HG02588 (cell line): ENCODE measurements around the gene RIMS3.
"Not testable (repeated sequence)": the region's sequence is repeated elsewhere in the genome, so short reads cannot be mapped to it uniquely, and the experiment has no call there.

Experiments
- ATAC-seq: cut with Tn5 transposase; IDR thresholded peaks from one replicate; pipeline ENCODE4 v1.9.1; 2021; ENCODE audit warnings: mild to moderate bottlenecking, moderate library complexity; ENCODE audit not compliant: unreplicated experiment

Gene RIMS3

DNA sequence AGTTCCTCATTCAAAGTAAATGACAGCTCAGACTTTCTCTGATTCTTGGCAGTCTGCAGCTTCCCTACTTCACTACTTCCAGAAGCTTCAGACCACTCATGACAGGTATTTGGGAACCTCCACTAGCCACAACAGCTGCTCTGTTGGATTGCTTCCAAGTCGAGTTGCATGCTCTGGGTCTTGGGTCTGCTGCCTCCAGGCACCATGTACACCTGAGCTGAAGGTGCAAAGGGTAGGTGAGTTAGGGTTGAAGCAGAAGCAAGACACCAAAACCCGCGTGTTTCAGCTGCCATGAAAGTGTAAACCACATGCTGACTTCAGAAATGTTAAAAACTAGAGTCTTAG, 71.3 kb downstream of the RIMS3 start:
- ATAC-seq: no peak

DNA sequence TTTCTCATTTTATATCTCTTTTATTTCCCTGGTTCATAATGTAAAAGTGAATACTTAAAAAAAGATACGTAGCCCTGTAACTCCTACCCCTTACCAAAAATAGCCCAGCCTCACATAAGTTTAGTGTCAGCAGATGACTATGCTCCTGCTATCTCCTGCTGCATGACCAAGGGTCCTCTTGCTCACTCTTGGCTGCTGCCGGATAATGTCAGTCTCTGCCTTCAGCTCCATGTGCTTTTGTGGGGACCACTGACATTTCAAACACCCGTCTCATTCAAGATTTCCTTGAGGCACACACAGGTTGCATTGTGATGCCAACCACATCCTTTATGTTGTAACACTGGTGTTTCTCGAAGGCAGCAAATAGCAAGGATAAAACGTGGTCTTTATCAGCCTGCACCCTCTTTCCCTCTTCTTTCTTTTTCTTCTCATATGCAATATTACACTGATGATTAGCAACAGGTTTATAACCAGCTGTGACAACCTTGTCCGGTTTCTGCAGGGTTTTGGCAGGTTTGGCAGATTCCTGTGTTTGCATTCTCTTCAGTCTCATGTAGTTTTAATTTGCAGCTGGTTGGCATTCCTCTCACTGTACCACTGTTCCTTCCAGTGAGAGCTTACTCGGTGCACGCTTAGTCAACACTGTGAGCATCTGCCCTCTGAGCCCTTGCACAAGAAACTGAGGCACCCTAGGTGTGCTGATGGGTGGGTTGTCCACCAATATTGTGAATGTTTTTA, 71.9 kb downstream of the RIMS3 start:
- ATAC-seq: no peak

DNA sequence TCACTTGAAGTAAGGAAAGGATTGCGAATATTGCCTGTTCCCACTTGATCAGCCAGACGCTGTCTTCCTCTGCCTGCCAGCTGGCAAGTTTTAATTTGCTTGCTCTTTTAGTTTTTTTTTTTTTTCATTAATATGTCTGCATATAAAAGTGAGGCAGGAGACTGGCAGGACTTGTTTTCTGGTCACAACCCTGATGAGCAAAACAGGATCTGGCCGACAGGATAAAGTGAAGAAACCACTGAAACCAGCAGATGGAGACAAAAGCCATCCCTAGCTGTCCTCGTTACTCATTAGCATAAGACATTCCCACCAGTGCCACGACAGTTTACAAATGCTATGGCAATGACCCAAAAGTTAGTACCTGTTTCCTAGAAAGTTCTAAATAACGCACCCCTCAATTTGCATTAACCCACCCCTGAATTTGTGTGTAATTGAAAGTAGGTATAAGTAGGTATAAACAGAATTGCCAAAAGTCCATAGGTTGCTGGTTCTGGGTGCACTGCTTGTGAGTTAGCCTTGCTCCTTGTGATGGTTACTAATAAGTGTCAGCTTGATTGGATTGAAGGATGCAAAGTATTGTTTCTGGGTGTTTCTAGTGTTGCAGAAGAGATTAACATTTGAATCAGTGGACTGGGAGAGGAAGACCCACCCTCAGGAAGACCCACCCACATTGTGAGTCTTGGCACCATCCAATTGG, 73.2 kb downstream of the RIMS3 start:
- ATAC-seq: no peak

DNA sequence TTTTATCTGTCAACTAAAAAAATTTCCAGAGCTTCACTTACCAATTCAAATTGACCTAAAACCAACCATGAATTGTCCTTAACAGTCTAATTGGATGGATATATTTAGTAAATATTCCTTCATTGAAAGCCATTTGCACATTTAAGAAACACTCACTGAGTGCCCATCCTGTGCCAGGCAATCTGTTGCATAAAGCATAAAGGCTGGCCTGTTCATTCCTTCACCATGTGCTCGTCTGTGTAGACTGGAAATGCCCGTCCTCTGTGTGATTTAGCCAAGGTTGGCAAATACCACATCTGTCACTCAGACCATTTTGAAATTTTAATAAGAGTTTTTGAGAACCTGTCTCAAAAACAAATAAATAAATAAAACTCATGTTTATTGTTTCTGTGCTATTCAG, 76.9 kb downstream of the RIMS3 start:
- no peak for ATAC-seq

DNA sequence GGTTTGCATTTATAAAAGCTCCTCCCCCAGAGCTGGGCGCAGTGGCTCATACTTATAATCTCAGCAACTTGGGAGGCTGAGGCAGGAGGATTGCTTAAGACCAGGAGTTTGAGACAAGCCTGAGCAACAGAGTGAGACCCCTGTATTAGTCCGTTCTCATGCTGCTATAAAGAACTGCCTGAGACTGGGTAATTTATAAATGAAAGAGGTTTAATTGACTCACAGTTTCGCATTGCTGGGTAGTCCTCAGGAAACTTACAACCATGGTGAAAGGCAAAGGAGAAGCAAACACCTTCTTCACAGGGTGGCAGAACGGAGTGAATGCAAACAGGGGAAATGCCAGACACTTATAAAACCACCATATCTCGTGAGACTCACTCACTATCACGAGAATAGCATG, 81.5 kb downstream of the RIMS3 start:
- no peak for ATAC-seq

DNA sequence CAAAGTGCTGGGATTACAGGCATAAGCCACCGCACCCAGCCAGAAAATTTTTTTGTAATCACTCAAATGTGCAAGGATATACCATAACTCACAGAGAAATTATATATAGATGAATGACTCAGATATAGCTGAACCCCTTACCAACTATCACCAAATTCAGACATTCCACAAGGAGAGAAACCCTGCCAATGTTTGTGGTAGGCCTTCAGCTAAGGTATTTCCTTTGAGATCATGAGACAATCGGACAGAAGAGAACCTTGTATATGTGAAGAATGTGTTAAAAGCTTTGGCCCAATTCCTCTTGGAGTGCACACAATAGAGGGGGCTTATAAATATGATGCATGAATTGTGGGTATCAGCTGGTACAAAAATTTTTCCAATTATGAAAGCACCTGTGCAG, 83.4 kb downstream of the RIMS3 start:
- no peak for ATAC-seq

DNA sequence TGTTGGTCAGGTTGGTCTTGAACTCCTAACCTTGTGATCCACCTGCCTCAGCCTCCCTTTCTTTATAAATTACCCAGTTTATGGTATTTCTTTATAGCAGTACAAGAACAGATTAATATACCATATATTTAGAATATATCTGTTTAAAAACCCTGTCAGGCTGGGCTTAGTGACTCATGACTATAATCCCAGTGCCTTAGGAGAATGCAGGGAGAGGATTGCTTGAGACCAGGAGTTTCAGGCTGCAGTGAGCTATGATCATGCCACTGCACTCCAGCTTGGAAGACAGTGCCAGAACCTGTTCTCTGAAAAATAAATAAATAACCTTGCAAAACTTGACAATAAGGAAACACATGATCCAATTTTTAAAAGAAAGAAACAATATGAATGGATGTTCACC, 90.1 kb downstream of the RIMS3 start:
- ATAC-seq: no peak

DNA sequence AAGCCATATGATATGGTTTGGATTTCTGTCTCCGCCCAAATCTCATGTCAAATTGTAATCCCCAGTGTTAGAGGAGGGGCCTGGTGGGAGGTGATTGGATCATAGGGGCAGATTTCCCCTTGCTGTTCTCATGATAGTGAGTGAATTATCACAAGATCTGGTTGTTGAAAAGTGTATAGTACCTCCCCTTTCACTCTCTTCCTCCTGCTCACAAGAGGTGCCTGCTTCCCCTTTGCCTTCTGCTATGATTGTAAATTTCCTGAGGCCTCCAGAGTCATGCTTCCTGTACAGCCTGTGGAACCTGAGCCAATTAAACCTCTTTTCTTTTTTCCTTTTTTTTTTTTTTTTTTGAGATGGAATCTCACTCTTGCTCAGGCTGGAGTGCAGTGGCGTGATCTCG, 90.7 kb downstream of the RIMS3 start:
- ATAC-seq: not testable (repeated sequence)
